Esophagus muscularis mucosa (tissue), 4 donors: Measurements from ENCODE around the gene SPRR3.

Experiments used
- CTCF ChIP-seq, 3 experiments: fragments of 200-600 bp in 2 of 3; fragments of 450-650 bp in 1 of 3; sonication (generic) in 2 of 3; IDR thresholded peaks; one replicate each; pipeline ENCODE4 v1.5.1; 2017 to 2019; ENCODE audit warnings: antibody characterized with exemption in 3 of 3, mild to moderate bottlenecking in 2 of 3, moderate library complexity in 1 of 3
- EP300 ChIP-seq: sonication (generic); formaldehyde crosslinking; IDR thresholded peaks from one replicate; pipeline ENCODE4 v1.6.1; 2017; ENCODE audit warnings: antibody characterized with exemption
- POLR2A ChIP-seq: fragments of 450-650 bp; IDR thresholded peaks from one replicate; pipeline ENCODE4 v1.6.1; 2017; ENCODE audit warnings: antibody characterized with exemption, moderate library complexity, mild to moderate bottlenecking, low read depth
- POLR2AphosphoS5 ChIP-seq, 2 donors: sonication (generic); formaldehyde crosslinking; IDR thresholded peaks; one replicate each; pipeline ENCODE4 v1.6.1; 2017; ENCODE audit warnings: antibody characterized with exemption in 2 of 2

- TF ChIP-seq CTCF (IDR thresholded peaks at IDR 0.05) (no peak), POLR2A (no peak), POLR2AphosphoS5 (IDR thresholded peaks at IDR 0.05) (no peak), EP300 (no peak)
These were observed 23.9 kb upstream of the SPRR3 start for GRCh38 chr1:152977614-152978013.
